ENCODE measurements around the gene RABGAP1. TPM values are rescaled to one million over a fixed set of nuclear protein-coding genes. Genes with fewer than 3 reads are reported as not detected.
A peak's percentile ranks its signal among the peaks of the same experiment; 100 is the strongest.

RABGAP1 gene
- total and polyA plus RNA-seq, 2 experiments from 2014 or later: 8.5 to 33.9 TPM

DNA sequence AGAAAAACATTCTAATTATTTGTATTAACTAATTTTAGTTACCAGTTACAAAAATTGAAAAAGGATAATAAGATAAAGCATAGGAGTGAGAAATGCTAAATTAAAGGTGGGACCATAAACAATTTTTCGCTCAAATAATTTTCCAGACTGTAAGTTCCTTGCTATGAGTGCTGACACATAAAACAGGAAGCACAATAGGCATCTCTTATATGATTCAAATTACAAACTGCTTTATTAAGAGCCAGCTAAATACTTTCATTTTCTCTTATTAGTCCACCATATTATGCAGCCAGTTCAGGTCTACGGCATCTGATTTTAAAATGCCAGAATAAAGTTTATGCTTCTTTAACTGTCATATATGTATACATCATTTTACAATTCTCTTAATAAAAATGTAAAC lies 40.0 kb upstream of the RABGAP1 start (continued):
- TF ChIP-seq, protein P1, sequence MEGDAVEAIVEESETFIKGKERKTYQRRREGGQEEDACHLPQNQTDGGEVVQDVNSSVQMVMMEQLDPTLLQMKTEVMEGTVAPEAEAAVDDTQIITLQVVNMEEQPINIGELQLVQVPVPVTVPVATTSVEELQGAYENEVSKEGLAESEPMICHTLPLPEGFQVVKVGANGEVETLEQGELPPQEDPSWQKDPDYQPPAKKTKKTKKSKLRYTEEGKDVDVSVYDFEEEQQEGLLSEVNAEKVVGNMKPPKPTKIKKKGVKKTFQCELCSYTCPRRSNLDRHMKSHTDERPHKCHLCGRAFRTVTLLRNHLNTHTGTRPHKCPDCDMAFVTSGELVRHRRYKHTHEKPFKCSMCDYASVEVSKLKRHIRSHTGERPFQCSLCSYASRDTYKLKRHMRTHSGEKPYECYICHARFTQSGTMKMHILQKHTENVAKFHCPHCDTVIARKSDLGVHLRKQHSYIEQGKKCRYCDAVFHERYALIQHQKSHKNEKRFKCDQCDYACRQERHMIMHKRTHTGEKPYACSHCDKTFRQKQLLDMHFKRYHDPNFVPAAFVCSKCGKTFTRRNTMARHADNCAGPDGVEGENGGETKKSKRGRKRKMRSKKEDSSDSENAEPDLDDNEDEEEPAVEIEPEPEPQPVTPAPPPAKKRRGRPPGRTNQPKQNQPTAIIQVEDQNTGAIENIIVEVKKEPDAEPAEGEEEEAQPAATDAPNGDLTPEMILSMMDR (conservative IDR thresholded peaks at IDR 0.05; ENCODE audit: low read depth in 2 of 2): no peak
- TF ChIP-seq, protein P2, sequence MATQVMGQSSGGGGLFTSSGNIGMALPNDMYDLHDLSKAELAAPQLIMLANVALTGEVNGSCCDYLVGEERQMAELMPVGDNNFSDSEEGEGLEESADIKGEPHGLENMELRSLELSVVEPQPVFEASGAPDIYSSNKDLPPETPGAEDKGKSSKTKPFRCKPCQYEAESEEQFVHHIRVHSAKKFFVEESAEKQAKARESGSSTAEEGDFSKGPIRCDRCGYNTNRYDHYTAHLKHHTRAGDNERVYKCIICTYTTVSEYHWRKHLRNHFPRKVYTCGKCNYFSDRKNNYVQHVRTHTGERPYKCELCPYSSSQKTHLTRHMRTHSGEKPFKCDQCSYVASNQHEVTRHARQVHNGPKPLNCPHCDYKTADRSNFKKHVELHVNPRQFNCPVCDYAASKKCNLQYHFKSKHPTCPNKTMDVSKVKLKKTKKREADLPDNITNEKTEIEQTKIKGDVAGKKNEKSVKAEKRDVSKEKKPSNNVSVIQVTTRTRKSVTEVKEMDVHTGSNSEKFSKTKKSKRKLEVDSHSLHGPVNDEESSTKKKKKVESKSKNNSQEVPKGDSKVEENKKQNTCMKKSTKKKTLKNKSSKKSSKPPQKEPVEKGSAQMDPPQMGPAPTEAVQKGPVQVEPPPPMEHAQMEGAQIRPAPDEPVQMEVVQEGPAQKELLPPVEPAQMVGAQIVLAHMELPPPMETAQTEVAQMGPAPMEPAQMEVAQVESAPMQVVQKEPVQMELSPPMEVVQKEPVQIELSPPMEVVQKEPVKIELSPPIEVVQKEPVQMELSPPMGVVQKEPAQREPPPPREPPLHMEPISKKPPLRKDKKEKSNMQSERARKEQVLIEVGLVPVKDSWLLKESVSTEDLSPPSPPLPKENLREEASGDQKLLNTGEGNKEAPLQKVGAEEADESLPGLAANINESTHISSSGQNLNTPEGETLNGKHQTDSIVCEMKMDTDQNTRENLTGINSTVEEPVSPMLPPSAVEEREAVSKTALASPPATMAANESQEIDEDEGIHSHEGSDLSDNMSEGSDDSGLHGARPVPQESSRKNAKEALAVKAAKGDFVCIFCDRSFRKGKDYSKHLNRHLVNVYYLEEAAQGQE (IDR thresholded peaks at IDR 0.05; ENCODE audit: unreplicated experiment): no peak
- TF ChIP-seq POLR2AphosphoS5 (IDR thresholded peaks at IDR 0.05; ENCODE audit: low read depth): no peak
- no peak for TF ChIP-seq EZH2 (IDR thresholded peaks at IDR 0.05; ENCODE audit: low read depth, unreplicated experiment)
- TF ChIP-seq ZNF331 (CRISPR knock-in tag; IDR thresholded peaks at IDR 0.05; ENCODE audit: low read depth): no peak

DNA sequence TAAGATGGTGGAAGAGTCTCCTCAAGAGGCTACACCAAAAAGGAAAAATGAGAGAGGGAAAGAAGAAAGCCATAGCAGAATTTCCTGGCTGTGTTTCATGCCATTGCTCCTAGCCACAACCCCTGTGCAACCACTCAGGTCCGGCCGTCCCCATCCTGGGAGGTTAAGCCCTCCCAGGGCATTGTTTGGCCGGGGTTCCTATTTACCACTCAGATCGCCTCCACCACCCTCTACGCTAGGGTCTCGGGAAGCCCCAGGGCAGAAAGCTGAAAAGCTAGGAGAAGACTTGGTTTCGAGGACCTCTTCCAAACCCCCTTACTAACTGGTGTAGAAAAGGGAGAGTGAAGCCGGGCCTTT lies 36.4 kb upstream of the RABGAP1 start:
- H3K9me3 Mint-ChIP-seq: no peaks in the 10 kb centered on the region
- Histone ChIP-seq H3K27me3 (ENCODE audit: insufficient read depth) (no peaks in the 10 kb centered on the region), H3K9me2 (ENCODE audit: insufficient read depth) (no peaks in the 10 kb centered on the region), H4K20me1 (replicated peaks; ENCODE audit: insufficient read depth) (peaks cover 16% of the 10 kb centered on the region; the same call in 1 of the 2 replicates), H3K79me2 (replicated peaks; ENCODE audit: insufficient read depth) (peaks cover 60% of the 10 kb centered on the region), H3K4me2 (peak overlapping the region; percentile 88), H3K4me1 (ENCODE audit: insufficient read depth) (peaks cover 10% of the 10 kb centered on the region), H3F3A (replicated peaks; ENCODE audit: low read depth) (no peaks in the 10 kb centered on the region), H3K36me3 (ENCODE audit: insufficient read depth) (no peaks in the 10 kb centered on the region), H3K4me3 (peak overlapping the region; percentile 90), H3K27ac (ENCODE audit: low read depth) (peak overlapping the region; percentile 93), H2AFZ (0 out of 2 replicates have a peak overlapping the region, but pooled peaks have one; percentile 49)
- peaks cover 8% of the 10 kb centered on the region; the same call in 2 of the 3 replicates for H3K4me1 Mint-ChIP-seq
- H3K4me3 Mint-ChIP-seq: peak overlapping the region; percentile 93
- H3K27ac Mint-ChIP-seq: peak overlapping the region; percentile 94
- peak; percentile 75 for DNase-seq (ENCODE audit: low spot score)
- no peak for TF ChIP-seq ZNF331 (CRISPR knock-in tag; IDR thresholded peaks at IDR 0.05; ENCODE audit: low read depth)
- TF ChIP-seq, protein P1 (conservative IDR thresholded peaks at IDR 0.05; ENCODE audit: low read depth in 2 of 2): no peak
- peaks cover 2% of the 10 kb centered on the region for H3K27me3 Mint-ChIP-seq (ENCODE audit: insufficient read depth, low read depth, poor library complexity)
- no peaks in the 10 kb centered on the region; the same call in 2 of the 3 replicates for H3K36me3 Mint-ChIP-seq (ENCODE audit: low read depth)
- peak; percentile 78 for ATAC-seq

All from GM23338 (cell line).